Stimulated activated CD8-positive, alpha-beta memory T cell treated with anti-CD3 and anti-CD28 coated beads, Interleukin-4, amount 100 ng/mL, for 48 hours (primary cell): ENCODE results near the gene POP5.
"Not testable (repeated sequence)": the region's sequence is repeated elsewhere in the genome, so short reads cannot be mapped to it uniquely, and the experiment has no call there.

Source experiments
- DNase-seq: peaks from one replicate; pipeline ENCODE4 v3.0.0-alpha.2; 2020

POP5 gene, protein sequence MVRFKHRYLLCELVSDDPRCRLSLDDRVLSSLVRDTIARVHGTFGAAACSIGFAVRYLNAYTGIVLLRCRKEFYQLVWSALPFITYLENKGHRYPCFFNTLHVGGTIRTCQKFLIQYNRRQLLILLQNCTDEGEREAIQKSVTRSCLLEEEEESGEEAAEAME

DNA sequence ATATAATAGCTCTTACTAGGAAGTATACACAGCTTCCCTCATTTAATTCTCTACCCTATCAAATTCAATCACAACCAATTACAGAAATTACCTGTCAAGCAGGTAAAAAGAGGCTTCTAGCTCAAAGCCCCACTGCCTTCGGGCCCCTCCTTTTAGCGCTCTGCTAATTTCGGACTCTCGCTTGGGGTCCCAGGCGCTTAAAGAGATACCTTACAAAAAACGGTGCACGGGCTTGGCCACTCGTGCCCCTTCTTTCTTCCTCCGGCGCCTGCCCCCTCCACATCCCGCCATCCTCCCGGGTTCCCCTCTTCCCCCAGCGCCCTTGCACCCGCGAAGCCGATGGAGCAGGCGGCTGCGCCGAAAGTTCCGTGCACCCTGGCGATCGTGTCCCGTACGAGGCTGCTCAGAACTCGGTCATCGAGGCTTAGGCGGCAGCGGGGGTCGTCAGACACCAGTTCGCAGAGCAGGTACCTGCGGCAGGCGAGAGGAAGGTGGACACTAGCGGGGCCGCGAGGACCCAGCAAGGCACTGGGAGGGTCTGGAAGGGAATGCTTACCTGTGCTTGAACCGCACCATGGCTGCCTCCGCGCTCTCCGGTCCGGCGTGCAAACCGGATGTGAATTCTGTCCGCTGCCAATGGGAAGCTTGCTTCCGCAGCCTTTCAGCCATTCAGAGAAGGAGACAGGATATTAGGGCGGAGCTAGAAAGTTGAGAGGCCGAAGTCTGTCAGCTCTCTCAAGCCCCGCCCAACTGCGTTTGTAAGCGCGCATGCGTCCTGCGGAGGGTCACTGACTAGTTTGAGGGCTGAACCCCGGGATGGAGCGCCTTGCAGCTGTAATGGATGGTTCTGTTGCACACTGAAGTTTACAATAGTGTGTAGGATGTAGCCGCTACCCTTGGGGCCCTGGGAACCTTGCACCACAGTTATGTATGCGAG, at the start of gene POP5:
Gene POP5 (minus strand): TSS at position 616 of the 937 bp plus-strand sequence. CDS start 40 bp downstream, at position 576.
- peak; percentile 97 for DNase-seq

DNA sequence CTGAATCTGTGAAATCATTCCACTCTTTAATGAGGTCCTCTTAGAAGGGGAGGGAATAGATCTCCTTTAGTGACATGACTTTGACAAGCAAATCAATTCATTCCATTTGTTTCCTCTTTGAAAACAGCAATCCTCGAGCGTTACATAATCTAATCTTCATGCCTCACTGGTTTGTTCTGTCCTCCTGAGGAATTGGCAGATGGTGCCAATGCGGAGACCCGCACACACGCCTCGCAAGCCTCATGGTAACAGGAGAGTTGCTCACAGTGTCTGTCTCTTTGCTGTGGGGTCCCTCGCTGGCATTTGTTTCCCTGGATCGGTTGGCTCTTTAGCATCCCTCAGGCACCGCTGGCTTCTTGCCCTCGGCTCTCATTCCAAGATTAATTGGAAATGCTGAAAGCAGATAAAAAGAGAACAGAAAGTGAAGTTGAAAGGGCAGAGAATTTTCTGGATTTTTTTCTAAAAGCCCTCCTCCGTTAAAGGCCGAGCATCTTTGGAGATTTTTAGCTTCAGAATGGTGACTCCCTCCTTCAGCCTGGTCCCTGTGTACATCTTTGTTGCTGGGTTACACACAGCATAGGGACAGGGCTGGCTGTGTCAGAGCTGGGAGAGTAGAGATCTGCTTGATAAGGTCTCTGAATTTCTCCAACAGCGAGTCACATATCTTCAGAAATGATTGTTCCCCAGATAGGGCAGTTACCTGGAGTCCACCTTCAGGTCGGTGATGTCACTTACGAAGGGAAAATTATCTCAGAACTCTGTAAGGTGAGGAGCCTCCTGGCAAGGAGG, 49.1 kb upstream of the POP5 start:
- no peak for DNase-seq

DNA sequence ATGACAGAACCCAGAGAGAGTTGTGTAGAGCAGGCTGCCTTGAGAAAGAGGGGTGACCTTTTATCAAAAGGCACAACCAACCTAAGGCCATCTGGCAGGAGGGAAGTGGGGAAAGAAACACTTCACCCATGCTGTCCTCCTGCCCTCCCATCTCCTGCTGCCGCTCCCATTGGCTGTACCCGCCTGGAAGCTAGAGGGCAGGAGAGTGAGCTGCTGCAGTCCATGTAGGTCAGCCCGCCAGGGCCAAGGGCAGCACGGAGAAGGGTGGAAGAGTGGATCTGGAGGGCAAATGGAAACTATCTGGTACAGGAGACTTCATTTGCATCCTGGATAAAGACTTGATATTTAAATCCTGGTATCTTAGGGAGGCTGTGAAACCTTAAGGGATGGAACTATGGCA, 47.7 kb upstream of the POP5 start:
- no peak for DNase-seq

DNA sequence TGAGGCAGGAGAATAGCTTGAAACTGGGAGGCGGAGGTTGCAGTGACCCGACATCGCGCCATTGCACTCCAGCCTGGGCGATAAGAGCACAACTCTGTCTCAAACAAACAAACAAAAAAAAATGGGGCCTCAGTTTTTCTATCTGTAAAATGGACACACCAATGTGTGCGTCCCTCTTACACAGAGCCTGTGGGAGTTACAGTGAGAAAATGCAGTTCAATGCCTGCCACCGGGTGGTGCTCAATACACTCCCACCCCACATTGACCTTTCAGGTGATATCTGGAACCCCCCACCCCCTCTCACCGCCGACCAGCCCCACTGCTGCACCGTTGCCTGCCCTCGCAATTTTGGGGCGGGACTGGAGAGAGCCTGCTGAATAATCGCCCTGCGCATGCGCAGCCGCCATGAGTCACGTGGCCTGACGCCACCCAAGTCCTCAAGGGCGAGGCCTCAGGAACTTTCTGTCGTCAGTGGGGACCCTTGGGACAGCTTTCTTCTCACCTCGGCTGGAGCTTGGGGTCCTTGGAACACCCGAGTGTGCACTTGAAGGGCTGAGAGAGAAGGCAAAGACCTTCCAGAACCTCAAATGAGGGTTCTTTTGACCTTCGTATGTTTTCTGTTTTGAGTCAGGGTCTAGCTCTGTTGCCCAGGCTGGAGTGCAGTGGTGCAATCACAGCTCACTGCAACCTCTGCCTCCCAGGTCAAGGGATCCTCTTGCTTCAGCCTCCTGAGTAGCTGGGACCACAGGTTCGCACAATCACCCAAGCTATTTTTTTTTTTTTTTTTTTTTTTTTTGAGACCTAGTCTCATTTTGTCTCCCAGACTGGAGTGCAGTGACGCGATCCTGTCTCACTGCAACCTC, 44.6 kb upstream of the POP5 start:
- peak; percentile 39 for DNase-seq

DNA sequence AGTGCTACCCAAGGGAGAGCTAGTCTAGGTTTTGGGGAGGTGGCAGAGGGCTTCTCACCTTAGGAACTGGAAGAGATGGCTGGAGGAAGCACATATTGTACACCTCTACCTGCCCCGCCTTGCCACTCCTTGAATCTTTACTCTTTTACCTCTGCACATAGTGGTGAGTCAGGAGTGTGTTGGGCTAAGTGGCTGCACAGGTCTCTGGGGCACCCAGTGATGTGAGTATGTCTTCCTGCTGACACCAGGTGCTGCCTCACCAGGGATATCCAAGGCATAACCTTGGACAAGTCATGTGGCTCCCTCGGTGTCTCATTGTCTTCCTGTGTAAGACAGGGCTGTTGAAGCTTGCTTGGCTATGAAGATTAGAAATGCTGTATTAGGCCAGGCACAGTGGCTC, 39.4 kb upstream of the POP5 start:
- no peak for DNase-seq

DNA sequence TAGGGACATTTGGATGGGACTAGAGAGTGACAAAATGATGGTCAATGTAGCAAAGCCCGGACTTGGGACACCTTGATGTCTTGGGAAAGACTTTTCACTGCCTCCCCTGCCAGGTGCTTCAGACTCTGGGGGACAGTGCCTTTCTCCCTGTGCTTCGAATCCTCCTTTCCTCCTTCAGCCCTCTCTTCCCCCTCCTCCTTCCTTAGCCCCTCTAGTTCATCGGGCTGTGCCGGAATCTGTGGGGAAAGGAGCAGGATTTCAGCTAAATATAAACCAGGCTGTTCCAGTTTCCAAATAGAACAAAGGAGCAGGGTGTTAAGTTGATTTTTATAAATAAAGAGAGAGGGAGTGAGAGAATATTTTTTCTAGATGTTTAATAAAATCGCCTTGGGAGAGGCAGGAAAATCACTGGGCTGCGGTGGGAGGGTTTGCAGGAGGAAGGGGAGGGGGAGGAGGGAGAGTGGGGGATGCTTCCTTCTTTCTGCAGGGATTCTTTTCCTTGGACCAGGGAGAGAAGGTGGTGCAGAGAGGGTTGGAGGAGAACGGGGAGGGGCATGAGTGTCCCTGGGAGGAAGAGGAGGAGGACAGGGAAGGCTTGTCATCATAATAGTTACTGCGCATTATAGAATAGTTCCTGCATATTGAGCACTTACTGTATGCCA, 37.9 kb upstream of the POP5 start:
- DNase-seq = no peak

DNA sequence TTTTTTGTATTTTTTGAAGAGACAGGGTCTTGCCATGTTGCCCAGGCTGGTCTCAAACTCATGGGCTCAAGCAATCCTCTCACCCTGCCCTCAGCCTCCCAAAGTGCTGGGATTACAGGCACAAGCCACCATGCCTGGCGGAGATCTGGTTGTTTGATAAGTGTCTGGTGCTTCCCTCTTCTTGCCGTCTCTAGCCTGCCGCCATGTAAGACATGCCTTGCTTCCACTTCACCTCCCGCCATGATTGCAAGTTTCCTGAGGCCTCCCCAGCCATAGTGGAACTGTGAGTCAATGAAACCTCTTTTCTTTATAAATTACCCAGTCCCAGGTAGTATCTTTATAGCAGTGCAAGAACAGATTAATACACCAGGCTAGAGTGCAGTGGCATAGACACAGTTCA, 36.6 kb upstream of the POP5 start:
- not testable (repeated sequence) for DNase-seq

DNA sequence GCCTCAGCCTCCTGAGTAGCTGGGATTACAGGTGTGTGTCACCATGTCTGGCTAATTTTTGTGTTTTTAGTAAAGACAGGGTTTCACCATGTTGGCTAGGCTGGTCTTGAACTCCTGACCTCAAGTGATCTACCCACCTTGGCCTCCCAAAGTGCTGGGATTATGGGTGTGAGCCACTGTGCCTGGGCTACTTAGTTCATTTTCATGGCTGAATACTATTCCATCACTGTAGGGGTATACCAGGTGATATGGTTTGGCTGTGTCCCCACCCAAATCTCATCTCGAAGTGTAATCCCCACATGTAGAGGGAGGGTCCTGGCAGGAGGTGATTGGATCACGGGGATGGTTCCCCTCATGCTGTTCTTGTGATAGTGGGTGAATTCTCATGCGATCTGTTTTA, 36.0 kb upstream of the POP5 start:
- DNase-seq = not testable (repeated sequence)

DNA sequence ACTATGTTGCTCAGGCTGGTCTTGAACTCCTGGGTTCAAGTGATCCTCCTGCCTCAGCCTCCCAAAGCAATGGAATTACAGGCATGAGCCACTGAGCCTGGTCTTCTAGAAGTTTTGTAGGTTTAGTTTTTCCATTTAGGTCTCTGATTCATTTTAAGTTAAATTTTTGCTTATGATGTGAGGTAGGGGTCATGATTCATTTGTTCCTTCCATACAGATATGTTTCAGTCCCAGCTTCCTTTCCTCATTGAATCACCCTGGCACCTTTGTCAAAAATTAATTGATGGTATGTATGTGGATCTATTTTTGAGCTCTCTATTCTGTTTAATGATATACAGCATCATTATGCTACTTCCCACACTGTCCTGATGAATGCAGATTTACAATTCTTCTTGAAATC, 33.6 kb upstream of the POP5 start:
- no peak for DNase-seq

DNA sequence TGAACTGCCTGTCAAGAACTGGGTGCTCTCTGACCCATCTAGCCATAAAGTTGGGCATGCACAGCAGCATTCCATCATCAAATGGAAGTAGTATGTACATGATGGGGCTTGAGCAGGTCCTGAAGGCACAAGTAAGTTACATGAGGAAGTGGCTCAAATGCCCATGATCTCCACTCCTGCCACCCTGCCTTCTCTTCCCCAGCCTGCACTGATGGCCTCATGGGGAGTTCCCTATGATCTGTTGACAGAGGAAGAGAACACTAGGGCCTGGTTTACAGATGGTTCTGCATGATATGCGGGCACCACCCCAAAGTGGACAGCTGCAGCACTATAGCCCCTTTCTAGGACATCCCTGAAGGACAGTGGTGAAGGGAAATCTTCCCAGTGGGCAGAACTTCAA, 30.3 kb upstream of the POP5 start:
- not testable (repeated sequence) for DNase-seq

DNA sequence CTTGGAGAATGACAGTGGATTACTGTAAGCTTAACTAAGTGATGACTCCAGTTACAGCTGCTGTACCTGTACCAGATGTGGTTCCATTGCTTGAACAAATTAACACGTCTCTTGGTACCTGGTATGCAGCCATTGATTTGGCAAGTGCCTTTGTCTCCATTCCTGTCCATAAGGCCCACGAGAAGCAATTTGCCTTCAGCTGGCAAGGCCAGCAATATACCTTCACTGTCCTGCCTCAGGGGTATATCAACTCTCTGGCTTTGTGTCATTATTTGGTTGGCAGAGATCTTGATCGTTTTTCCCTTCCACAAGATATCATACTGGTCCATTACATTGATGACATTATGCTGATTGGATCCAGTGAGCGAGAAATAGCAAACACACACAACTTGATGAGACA, 29.4 kb upstream of the POP5 start:
- DNase-seq = no peak

DNA sequence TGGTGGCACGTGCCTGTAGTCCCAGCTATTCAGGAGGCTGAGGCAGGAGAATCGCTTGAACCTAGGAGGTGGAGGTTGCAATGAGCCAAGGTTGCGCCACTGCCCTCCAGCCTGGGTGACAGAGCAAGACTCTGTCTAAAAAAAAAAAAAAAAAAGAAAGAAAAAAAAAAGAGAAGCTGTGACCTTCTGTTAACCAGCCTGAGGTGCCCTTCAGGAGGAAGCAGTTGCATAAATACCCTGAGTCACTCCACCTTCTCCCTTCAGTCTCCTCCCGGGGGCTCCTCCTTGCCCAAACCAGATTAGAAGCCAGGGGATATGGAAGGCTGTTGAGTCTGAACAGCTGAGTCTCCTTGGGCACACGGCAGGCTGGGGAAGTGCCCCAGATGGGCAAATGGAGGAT, 21.2 kb upstream of the POP5 start:
- DNase-seq = not testable (repeated sequence)

DNA sequence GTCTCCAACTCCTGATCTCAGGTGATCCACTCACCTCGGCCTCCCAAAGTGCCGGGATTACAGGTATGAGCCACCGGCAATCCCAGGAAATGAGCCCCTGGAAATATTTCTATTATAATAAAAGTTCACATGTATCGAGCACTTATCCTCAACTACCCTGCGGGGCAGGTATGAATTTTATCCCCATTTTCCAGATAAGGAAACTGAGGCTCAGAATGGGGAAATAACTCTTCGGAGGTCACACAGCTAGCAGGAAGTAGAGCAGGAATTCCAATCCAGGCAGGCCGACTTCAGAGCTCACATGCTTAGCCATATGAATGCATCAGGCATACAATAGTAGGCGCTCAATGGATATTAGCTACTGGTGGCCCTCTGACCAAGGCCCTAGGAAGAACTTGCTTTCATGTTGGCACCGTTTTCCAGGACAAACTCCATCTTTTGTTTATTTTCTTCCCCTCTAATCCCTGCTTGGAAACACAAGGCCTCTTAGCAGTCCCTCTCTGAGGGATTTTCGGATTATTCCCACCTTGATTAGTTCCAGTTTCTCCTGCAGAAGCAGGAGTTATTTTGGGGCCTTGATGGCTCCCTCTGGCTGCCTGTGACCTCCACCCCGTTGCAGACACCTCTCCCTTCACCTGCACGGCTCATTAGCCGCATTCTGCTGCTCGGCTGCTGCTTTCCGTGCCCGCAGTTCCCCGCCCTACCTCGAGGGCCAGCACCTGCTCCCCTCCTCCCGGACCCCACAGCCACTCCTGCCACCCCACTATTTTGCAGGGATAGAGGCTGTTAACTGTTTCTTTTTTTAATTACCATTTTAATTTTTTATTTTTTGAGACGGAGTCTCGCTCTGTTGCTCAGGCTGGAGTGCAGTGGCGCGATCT, 18.7 kb upstream of the POP5 start:
- no peak for DNase-seq

DNA sequence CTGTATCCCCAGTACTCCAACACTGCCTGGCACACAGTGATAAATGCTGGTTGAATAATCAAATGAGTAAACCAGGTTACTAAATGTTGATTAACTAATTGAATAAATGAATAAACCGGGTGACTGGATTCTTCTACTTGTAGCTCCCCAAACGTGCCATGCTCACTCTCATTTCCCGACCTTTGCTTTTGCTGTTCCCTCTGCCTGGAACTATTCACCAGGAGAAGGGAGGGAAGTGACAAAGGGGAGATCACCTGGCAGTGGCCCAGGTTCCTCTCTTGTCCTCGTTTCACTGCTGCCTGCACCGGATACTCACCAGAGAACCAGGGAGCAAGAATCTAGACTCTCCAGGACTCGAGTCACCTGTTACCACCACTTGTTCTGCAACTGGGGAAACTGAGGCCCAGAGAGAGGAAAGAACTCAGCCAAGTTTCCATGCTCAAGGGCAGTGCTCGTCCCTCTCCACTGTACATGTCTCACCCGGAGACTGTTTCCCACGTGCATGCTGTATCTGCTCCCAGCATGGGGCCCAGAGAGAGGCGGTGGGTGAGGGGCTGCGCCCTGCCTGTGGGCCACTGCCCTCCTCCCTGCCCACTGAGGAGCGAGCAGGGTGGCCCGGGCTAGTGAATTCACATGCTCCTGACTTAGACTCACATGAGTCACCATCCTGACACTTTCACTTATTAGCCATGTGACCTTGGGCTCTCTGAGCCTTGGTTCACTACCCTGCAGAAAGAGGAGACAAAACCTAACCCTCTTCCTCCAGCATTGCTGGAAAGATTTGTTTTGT, 17.7 kb upstream of the POP5 start:
- no peak for DNase-seq

DNA sequence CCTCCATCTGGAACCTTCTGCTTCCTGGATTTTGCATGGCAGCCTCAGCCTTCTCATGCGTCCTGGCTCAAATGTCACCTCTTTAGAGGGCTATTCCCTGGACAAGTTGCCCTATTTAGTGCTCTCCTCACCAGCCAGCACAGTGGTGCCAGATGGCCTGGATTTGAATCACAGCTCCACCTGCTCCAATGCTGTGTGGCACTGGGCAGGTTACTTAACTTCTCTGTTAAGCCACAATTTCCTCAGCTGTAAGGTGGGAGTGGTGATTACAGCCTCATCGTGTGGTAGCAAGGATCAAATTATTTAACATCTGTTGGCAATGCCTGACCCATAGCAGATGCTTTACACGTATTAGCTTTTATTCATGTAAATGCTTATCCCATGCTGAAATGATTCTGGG, 16.7 kb upstream of the POP5 start:
- no peak for DNase-seq

DNA sequence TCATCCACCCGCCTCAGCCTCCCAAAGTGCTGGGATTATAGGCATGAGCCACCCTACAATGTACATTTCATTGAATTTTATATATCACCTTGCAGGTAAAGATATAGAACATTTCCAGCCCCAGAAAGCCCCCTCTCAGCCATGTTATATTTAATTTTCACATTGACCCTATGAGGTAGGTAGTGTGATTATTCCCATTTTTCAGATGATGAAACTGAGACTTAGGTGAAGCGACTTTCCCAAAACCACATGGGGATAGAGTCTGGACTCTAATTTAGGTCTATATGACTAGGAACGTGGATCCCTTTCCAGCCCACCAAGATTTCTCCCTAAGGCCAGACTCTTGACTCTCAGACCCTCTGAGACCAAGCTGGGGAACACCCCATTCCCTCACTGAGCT, 15.7 kb upstream of the POP5 start:
- no peak for DNase-seq

DNA sequence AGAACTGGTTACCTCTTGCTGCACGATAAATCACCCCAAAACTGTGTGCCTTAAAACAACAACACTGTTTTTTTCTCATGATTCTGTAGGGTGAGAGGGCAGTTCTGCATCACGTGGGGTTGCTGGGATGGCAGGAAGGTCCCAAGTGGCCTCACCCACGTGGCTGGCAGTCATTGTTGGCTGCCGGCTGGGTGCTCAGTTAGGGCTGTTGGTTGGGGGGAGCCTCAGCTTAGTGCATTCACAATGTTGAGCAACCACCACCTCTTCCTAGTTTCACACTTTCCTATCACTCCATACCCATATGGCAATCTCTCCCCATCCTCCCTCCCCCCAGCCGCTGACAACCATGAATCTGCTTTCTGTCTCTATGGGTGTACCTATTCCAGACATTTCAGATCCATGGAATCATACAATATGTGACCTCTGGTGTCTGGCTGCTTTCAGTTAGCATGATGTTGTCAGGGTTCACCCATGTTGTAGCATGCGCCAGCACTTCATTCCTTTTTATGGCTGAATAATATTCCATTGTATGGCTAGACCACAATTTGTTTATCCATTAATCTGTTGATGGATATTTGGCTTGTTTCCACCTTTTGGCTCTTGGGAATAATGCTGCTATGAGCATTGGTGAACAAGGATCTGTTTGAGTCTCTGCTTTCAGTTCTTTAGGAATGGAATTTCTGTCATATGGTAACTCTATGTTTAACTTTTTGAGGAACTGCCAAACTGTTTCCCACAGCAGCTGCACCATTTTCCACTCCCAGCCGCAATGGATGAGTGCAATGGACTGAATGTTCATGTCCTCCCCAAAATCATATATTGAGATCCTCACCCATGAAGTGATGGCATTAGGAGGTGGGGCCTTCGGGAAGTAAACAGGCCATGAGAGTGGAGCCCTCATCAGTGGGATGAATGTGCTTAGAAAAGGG, 11.2 kb upstream of the POP5 start:
- DNase-seq = no peak

DNA sequence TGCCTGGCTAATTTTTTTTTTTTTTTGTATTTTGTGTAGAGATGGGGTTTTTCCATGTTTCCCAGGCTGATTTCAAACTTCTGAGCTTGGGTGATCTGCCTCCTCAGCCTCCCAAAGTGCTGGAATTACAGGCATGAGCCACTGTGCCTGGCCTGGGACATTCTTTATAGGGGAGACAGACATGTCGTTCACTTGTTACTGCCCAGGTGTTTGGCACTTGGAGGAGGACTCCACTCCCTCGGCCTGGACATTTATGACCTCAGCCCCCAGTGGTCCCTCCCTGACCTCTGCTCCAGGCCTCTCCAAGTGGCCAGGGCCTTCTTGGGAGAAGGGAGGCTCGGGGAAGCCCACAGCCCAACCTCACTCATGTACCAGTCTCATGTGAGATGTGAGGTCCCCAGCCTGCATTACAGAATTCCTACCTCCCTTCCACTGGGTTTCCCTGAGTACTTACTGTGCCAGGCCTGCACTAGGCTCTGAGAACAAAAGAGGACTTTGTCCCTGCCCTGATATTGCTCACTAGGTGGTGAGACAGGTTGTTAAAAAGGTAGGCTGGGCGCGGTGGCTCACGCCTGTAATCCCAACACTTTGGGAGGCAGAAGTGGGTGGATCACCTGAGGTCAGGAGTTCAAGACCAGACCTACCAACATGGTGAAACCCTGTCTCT, 9.7 kb upstream of the POP5 start:
- DNase-seq = no peak
